B cell (primary cell): ENCODE results near the gene IQCK. TPM values are rescaled to one million over a fixed set of nuclear protein-coding genes. Genes with fewer than 3 reads are reported as not detected.

Source experiments
- ATAC-seq: fragments of 200-7000 bp; cut with Tn5 transposase; one replicate; pipeline ENCODE4 v1.10.0; 2021; ENCODE audit warnings: low read depth, mild to moderate bottlenecking, moderate number of reproducible peaks, moderate library complexity
- CTCF ChIA-PET: fragments of 350-600 bp; sonication (Branson Sonifier 250); formaldehyde crosslinking; loops from one replicate; lab custom pipeline; 2021; ENCODE audit warnings: antibody characterized with exemption, inconsistent platforms; lab: Charles Lee
- POLR2A ChIA-PET: fragments of 350-600 bp; sonication (Branson Sonifier 250); formaldehyde crosslinking; loops from one replicate; lab custom pipeline; 2021; ENCODE audit warnings: antibody characterized with exemption; lab: Charles Lee
- DNase-seq: peaks from one replicate; pipeline ENCODE4 v3.0.0; 2013
- H2AFZ ChIP-seq: 2 replicates; pipeline ENCODE4 v1.6.1; 2012; ENCODE audit warnings: mild to moderate bottlenecking, low read depth, low read length; ENCODE audit not compliant: insufficient read depth, poor library complexity, severe bottlenecking
- H3K27ac ChIP-seq, 2 donors: 1 replicate in 1 of 2; 2 replicates in 1 of 2; pipeline ENCODE4 v1.5.1; 2012 to 2013; ENCODE audit warnings: low read length in 2 of 2, mild to moderate bottlenecking in 2 of 2, moderate library complexity in 1 of 2
- H3K27me3 ChIP-seq, 4 experiments: fragments of 200-600 bp in 1 of 4; sonication (generic) in 1 of 4; replicated peaks in 1 of 4; 1 replicate in 2 of 4; 2 replicates in 2 of 4; pipeline versions ENCODE4 v1.6.1 to v1.7.0; 2013 to 2016; ENCODE audit warnings: low read length in 3 of 4, mild to moderate bottlenecking in 2 of 4, mixed read lengths in 1 of 4, moderate library complexity in 1 of 4; ENCODE audit not compliant: insufficient read depth in 4 of 4, control insufficient read depth in 3 of 4; ENCODE audit errors: control extremely low read depth in 1 of 4
- H3K36me3 ChIP-seq, 2 experiments: replicated peaks in 1 of 2; 1 replicate in 1 of 2; 2 replicates in 1 of 2; pipeline versions ENCODE4 v1.6.1 to v1.7.1; 2013; ENCODE audit warnings: low read length in 1 of 2; ENCODE audit not compliant: insufficient read depth in 2 of 2, control insufficient read depth in 1 of 2; ENCODE audit errors: control extremely low read depth in 1 of 2, extremely low read depth in 1 of 2
- H3K4me1 ChIP-seq, 2 donors: fragments of 200-600 bp in 1 of 2; sonication (generic) in 1 of 2; 1 replicate in 1 of 2; 2 replicates in 1 of 2; pipeline versions ENCODE4 v1.5.1 to v1.6.1; 2013 to 2017; ENCODE audit warnings: low read length in 2 of 2; ENCODE audit not compliant: control insufficient read depth in 2 of 2, insufficient read depth in 2 of 2
- H3K4me2 ChIP-seq: replicated peaks from 2 replicates; pipeline ENCODE3; 2012; ENCODE audit warnings: mild to moderate bottlenecking, low read depth, low read length; ENCODE audit not compliant: poor library complexity, severe bottlenecking
- H3K4me3 ChIP-seq, 5 experiments: fragments of 200-600 bp in 1 of 5; sonication (generic) in 1 of 5; 1 replicate in 3 of 5; 2 replicates in 2 of 5; pipeline versions ENCODE4 v1.5.1 to v1.7.0; 2011 to 2016; ENCODE audit warnings: low read length in 4 of 5, mild to moderate bottlenecking in 4 of 5, low read depth in 2 of 5, control low read depth in 1 of 5, moderate library complexity in 1 of 5; ENCODE audit not compliant: insufficient read depth in 1 of 5; ENCODE audit errors: control extremely low read depth in 1 of 5, extremely low read depth in 1 of 5
- H3K79me2 ChIP-seq: fragments of 200-600 bp; sonication (generic); one replicate; pipeline ENCODE4 v1.6.0; 2016; ENCODE audit warnings: low read length; ENCODE audit not compliant: control insufficient read depth, insufficient read depth
- H3K9ac ChIP-seq: fragments of 200-600 bp; sonication (generic); 2 replicates; pipeline ENCODE4 v1.6.1; 2017; ENCODE audit warnings: mild to moderate bottlenecking, low read length, moderate library complexity
- H3K9me3 ChIP-seq, 3 donors: one replicate each; pipeline versions ENCODE4 v1.6.1 to v1.7.1; 2013; ENCODE audit warnings: low read length in 2 of 3; ENCODE audit not compliant: control insufficient read depth in 2 of 3, insufficient read depth in 1 of 3; ENCODE audit errors: control extremely low read depth in 1 of 3
- H4K20me1 ChIP-seq: 2 replicates; pipeline ENCODE4 v1.6.0; 2012; ENCODE audit warnings: mild to moderate bottlenecking, low read length; ENCODE audit not compliant: insufficient read depth, control insufficient read depth, poor library complexity, severe bottlenecking
- H3K27ac Mint-ChIP-seq: one replicate; pipeline ENCODE4 v1.8.0; 2021; ENCODE audit warnings: mixed read lengths
- H3K27me3 Mint-ChIP-seq: one replicate; pipeline ENCODE4 v1.8.0; 2021; ENCODE audit warnings: mixed read lengths
- H3K4me1 Mint-ChIP-seq: one replicate; pipeline ENCODE4 v1.8.0; 2021; ENCODE audit warnings: mixed read lengths
- H3K4me3 Mint-ChIP-seq: one replicate; pipeline ENCODE4 v1.8.0; 2021; ENCODE audit warnings: mixed read lengths
- H3K9me3 Mint-ChIP-seq: one replicate; pipeline ENCODE4 v1.8.0; 2022; ENCODE audit warnings: mixed read lengths; ENCODE audit not compliant: insufficient read depth
- EZH2 ChIP-seq: IDR thresholded peaks from 2 replicates; pipeline ENCODE4 v1.6.1; 2012; ENCODE audit warnings: borderline replicate concordance, low read depth, mild to moderate bottlenecking, moderate library complexity, low read length; ENCODE audit not compliant: insufficient read depth, poor library complexity, severe bottlenecking
- WGBS: methylation state at CpG from one replicate; pipeline ENCODE4 v1.1.5; 2013; ENCODE audit warnings: missing lambda C conversion rate; ENCODE audit not compliant: insufficient coverage; 5-methylcytosine and 5-hydroxymethylcytosine counted together
- intact Hi-C: fragments of 100-400 bp; cut with micrococcal nuclease; formaldehyde crosslinking; loops from one replicate; pipeline ENCODE4 v1.10.0; 2022
- polyA plus RNA-seq: library from polyadenylated mRNA; depleted of rRNA; stranded (reverse); fragments of >200 nt; gene quantifications from 2 replicates; pipeline ENCODE4 v1.2.3, GENCODE V29; 2012
- total RNA-seq, 2 donors: library from RNA; stranded (reverse); fragments of 120-200 nt in 1 of 2; gene quantifications; 1 replicate in 1 of 2; 2 replicates in 1 of 2; pipeline versions ENCODE4 v1.2.3 to v1.2.4, GENCODE V29; 2013 to 2022
- TF ChIP-seq, protein P1 (sequence below): fragments of 200-600 bp; IDR thresholded peaks from one replicate; pipeline ENCODE4 v1.8.0; 2022; ENCODE audit warnings: antibody characterized with exemption, mild to moderate bottlenecking

The IQCK gene
- total and polyA plus RNA-seq, 2 donors (not counting 1 experiment from before 2014, with no cell fraction given) = 1.00 to 3.0 TPM

- no peak overlapping the region for H3K9ac ChIP-seq
- TF ChIP-seq EZH2 = no peak
- TF ChIP-seq, protein P1, sequence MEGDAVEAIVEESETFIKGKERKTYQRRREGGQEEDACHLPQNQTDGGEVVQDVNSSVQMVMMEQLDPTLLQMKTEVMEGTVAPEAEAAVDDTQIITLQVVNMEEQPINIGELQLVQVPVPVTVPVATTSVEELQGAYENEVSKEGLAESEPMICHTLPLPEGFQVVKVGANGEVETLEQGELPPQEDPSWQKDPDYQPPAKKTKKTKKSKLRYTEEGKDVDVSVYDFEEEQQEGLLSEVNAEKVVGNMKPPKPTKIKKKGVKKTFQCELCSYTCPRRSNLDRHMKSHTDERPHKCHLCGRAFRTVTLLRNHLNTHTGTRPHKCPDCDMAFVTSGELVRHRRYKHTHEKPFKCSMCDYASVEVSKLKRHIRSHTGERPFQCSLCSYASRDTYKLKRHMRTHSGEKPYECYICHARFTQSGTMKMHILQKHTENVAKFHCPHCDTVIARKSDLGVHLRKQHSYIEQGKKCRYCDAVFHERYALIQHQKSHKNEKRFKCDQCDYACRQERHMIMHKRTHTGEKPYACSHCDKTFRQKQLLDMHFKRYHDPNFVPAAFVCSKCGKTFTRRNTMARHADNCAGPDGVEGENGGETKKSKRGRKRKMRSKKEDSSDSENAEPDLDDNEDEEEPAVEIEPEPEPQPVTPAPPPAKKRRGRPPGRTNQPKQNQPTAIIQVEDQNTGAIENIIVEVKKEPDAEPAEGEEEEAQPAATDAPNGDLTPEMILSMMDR = no peak
- no peak overlapping the region for H3K27ac Mint-ChIP-seq
- H3K4me3 ChIP-seq = no peak overlapping the region
- no peak overlapping the region for H3K4me2 ChIP-seq
- peaks cover 12% of the 10 kb centered on the region for H3K9me3 Mint-ChIP-seq
- 82% methylated on average over 3 of the region's 5 CpGs for WGBS
- H3K27me3 ChIP-seq = no peaks in the 10 kb centered on the region
- POLR2A ChIA-PET = no interaction called here
- H3K79me2 ChIP-seq = no peaks in the 10 kb centered on the region
- H3K27ac ChIP-seq = no peak overlapping the region
- no peaks in the 10 kb centered on the region for H3K36me3 ChIP-seq
- no peaks in the 10 kb centered on the region for H4K20me1 ChIP-seq
- H3K4me1 ChIP-seq = peaks cover 6% of the 10 kb centered on the region in 2 donors
- intact Hi-C loops = no loop called here
- no peaks in the 10 kb centered on the region for H3K27me3 Mint-ChIP-seq
- peaks cover 8% of the 10 kb centered on the region for H3K4me1 Mint-ChIP-seq
- DNase-seq (no peak), ATAC-seq (no peak)
- peaks cover 1 to 19% (median 8%) of the 10 kb centered on the region in 3 donors for H3K9me3 ChIP-seq
- H3K4me3 Mint-ChIP-seq = no peak overlapping the region
- CTCF ChIA-PET = no interaction called here
- H2AFZ ChIP-seq = no peak overlapping the region
These were observed 90.1 kb downstream of the IQCK start for GRCh38 chr16:19808061-19808641.

DNA sequence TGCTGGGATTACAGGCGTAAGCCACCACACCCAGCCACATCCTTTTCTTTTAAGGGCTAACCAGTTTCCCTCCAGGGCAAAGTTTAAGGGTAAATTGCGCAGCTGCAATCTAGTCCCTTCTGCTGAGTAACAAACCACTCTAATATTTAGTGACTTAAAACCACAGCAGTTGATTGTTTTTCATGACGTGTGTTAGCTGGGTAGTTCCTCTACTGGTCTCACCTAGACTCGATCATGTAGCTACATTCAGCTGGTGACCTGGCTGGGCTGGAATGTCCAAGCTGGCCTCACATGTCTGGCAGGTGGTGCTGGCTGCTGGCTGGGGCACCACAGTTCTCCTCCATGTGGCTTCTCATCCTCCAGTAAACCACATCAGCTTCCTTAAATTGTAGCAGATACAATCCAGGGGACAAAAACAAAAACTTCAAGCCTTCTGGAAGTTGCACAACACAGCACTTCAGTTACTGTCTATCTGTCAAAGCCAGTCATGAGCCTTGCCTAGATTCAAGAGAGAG lies 91.1 kb downstream of the IQCK start:
- Histone ChIP-seq H3K4me1 (peaks cover 6% of the 10 kb centered on the region in 2 donors), H3K27ac (no peak overlapping the region), H2AFZ (no peak overlapping the region), H3K4me2 (no peak overlapping the region), H3K9me3 (peaks cover 1 to 19% (median 9%) of the 10 kb centered on the region in 3 donors), H3K27me3 (no peaks in the 10 kb centered on the region), H3K36me3 (no peaks in the 10 kb centered on the region), H3K9ac (no peak overlapping the region), H3K4me3 (no peak overlapping the region), H3K79me2 (no peaks in the 10 kb centered on the region), H4K20me1 (no peaks in the 10 kb centered on the region)
- no peak overlapping the region for H3K27ac Mint-ChIP-seq
- H3K9me3 Mint-ChIP-seq = peaks cover 15% of the 10 kb centered on the region
- WGBS = 100% methylated on average over 1 of the region's 4 CpGs
- intact Hi-C loops = no loop called here
- no peak for TF ChIP-seq EZH2
- TF ChIP-seq, protein P1 = no peak
- no peak for DNase-seq
- no peaks in the 10 kb centered on the region for H3K27me3 Mint-ChIP-seq
- ChIA-PET POLR2A (no interaction called here), CTCF (no interaction called here)
- ATAC-seq = no peak
- peaks cover 6% of the 10 kb centered on the region for H3K4me1 Mint-ChIP-seq
- H3K4me3 Mint-ChIP-seq = no peak overlapping the region
